Activated CD4-positive, CD25-positive, alpha-beta regulatory T cell treated with anti-CD3 and anti-CD28 coated beads, Interleukin-2, amount 50 U/mL, for 24 hours (primary cell): Measurements from ENCODE around the gene FEZF1.

Experiments used
- ATAC-seq, 2 donors: fragments of 150-1000 bp; cut with Tn5 transposase; one replicate each; pipeline ENCODE4 v1.10.0; 2021; ENCODE audit warnings: mild to moderate bottlenecking in 1 of 2, moderate library complexity in 1 of 2

Gene FEZF1

DNA sequence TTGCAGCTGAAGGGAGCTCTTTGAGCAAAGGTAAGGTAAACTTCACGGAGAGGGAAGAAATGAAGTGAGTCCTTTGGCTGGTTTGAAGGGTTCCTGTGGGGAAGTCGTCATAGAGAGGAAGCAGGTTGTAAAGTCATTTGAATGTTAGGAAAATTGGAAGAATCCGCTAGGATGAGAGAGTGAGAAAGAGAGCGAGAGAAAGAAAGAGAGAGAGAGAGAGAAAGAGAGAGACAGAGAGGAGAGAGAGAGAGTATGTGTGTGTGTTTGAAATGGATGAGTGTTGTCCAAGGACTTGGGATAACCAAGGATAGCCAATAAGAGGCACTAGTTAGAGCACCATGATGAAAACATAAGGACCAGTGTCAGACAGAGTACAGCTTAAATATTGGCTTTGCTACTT lies 43.1 kb downstream of the FEZF1 start:
- no peak for ATAC-seq

DNA sequence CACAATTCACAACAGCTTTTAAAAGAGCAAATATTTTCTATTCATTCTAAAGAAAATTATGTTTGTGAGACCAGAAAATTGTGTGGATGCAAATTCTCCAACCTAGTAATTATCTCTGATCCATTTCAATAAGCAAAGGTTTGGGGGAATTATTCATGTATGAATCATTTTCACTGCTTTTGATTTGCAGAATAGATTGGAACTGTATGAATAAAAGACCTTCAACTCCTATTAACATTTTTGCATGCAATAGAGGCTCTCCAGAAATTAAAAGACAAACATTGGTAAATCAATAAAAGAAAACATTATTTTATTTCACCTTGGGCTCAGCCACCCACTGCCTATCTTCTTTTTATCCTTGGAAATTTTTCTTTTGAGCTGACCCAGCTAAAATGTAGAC lies 43.5 kb downstream of the FEZF1 start:
- ATAC-seq = no peak

DNA sequence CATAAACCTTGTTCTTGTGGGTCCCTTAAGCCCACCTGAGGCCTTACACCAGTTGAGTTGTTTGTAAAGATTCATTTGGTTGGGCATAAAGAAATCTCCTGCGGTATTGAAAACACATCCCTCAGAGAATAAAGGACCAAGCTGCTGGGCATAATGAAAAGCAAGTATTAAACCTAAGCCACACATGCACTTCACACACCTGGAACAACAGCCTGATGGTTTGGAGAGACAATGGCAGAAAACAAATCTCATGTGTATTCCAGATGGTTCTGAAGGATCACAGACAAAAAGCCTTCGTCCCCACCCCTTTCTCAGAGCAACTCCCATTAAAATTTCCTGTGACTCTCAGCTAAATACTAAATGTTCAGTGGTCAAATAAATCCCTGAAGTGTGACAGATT lies 44.2 kb downstream of the FEZF1 start:
- ATAC-seq = no peak

DNA sequence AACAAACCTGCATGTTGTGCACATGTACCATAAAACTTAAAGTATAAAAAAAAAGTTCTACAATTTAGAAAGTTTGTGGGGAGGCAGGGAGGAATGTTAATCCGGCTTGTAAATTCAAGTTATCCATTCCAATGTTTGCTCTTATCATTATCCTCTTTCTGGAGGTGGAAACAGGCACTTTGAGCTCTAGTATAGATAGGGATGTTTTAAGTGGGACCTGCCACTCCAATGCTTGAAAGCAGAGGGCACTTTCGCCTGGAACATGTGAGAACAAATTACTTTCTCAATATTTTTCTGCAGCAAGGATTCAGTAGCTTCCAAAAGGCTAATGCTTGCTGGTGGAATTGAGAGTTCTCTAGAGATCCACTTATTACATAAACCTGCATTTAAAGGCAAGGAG lies 45.6 kb downstream of the FEZF1 start:
- no peak for ATAC-seq

DNA sequence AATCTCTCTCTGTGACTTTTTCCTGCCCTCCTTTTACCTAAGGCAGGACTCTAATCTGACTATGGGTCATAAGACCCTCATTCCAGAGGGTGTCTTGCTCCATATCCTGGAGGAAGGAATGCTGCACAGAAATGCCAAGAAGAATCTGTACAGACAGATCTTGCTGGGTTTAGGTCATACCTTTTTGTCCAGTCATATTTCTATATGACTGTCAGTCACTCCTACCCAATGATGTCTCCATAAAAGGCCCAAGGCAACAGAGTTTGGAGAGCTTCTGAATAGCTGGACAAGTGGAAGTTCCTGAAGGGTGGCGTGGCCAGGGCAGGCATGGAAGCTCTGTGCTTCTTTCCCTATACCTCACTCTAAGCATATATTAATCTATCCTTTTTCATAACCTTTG lies 47.5 kb downstream of the FEZF1 start:
- ATAC-seq = no peak

DNA sequence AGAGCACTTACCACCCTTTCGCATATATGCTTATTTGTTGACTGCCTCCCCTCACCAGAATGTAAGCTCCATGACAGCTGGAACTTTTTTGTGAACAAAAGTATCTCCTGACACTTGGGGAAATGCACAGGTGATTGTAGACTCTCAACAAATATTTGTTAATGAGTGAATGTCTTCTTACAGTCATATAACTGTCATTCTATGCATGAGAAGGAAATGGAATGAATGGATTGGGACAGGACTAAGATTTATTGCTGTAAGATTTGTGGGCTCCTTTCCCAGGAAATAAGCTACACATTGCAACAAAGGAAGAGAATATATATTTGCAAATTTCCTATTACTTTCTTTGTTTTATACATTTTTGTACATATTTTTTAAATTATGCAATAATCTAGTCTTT lies 48.5 kb downstream of the FEZF1 start:
- ATAC-seq = no peak

DNA sequence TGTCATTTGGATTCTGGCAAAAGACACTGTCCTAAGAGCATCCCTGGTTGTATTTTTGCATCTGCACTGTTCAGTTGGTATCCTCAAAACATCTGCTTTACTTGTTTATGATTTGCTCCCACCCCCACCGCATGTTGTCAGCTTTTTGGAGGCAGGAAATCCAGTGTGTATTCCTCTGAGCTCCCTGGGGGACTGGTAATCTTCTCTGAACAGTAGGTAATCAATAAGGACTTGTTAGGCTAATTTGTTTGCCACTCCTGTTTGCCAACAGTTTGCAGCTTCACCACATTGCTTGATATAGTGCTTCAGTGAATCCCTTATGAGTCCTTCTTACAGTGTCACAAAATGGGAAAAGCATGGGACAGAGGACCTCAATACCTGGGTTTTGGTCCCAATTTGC lies 49.1 kb downstream of the FEZF1 start:
- ATAC-seq = no peak
